ENCODE measurements around the gene KCNH3. TPM values are rescaled to one million over a fixed set of nuclear protein-coding genes. Genes with fewer than 3 reads are reported as not detected.
A peak's percentile ranks its signal among the peaks of the same experiment; 100 is the strongest.

KCNH3 gene
- total and polyA plus RNA-seq, 2 of the 4 experiments (the other 2 are of a cell fraction) = 0.10 TPM; not detected in 1

DNA sequence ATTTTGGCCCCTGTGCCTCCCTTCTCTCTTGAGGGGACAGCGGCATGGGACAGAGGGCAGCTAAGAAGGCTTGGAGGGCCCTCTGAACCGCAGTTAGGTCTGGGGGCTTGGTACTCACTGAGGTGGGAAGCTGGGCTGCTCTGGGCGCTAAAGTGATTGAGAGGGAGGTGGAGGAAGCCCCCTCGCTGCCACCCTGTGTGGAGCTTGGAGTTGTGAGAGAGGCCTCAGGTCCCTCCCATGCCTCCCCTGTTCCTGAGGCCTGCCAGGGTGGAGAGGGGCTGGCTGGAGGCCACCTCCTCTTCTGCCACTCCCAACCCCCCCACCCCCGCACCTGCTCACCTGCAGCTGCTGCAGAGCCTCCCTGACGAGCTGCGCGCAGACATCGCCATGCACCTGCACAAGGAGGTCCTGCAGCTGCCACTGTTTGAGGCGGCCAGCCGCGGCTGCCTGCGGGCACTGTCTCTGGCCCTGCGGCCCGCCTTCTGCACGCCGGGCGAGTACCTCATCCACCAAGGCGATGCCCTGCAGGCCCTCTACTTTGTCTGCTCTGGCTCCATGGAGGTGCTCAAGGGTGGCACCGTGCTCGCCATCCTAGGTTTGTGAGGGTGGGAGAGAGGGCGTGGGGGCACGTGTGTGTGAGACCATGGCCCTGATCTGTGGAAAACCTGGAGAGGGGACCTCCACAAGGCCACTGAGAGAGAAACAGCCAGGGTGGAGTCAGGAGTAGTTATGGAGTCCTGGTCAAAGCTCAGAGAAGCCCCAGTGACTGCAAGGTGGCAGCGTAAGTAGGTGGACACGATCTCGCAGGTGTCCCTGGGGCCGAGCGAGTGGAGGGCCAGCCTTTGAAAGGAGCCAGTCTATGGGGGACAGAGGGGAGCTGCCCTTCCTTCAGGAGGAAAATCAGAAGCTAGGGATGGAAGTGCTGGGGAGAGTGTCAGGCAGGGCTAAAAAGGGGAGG lies 11.2 kb downstream of the KCNH3 start:
- Histone ChIP-seq H3K36me3 (ENCODE audit: control insufficient read depth, insufficient read depth, low read length) (no peaks in the 10 kb centered on the region), H2BK120ac (ENCODE audit: low read depth, low read length) (no peak overlapping the region), H4K5ac (ENCODE audit: low read depth, low read length) (no peak overlapping the region)

More for the DNA sequence above, 11.2 kb downstream of the KCNH3 start:
- no peak overlapping the region for H3K23ac ChIP-seq (ENCODE audit: low read depth, low read length)
- H3K27ac ChIP-seq (ENCODE audit: insufficient read depth, low read length) = no peak overlapping the region
- H3K14ac ChIP-seq (replicated peaks; ENCODE audit: low read depth, low read length) = no peak overlapping the region
- H3K4me3 ChIP-seq (ENCODE audit: insufficient read depth, low read depth, low read length) = no peak overlapping the region
- CTCF ChIA-PET = interaction anchor here (0.6 to 0.7 kb wide), 2 partner anchors 17 to 58 kb away, joined by 3 to 5 read pairs; no protein-coding TSS in a partner anchor
- no peak overlapping the region for H3K4me2 ChIP-seq (ENCODE audit: low read depth, low read length)
- no peak overlapping the region for H3K18ac ChIP-seq (ENCODE audit: low read depth, low read length)
- TF ChIP-seq SMC3 (IDR thresholded peaks at IDR 0.05; ENCODE audit: low read depth, low read length) (no peak), CEBPB (IDR thresholded peaks at IDR 0.05; ENCODE audit: low read depth, low read length) (no peak), FOS (IDR thresholded peaks at IDR 0.05; ENCODE audit: low read depth, low read length) (no peak), CHD1 (IDR thresholded peaks at IDR 0.05; ENCODE audit: low read depth, low read length) (no peak), MXI1 (IDR thresholded peaks at IDR 0.05; ENCODE audit: borderline replicate concordance, low read depth, low read length) (no peak), NFE2L2 (IDR thresholded peaks at IDR 0.05; ENCODE audit: low read depth, low read length) (no peak), MAFK (IDR thresholded peaks at IDR 0.05; ENCODE audit: low read depth, low read length) (no peak), RFX5 (IDR thresholded peaks at IDR 0.05; ENCODE audit: low read depth, low read length) (no peak), BHLHE40 (IDR thresholded peaks at IDR 0.05; ENCODE audit: low read depth, low read length) (no peak), RAD21 (IDR thresholded peaks at IDR 0.05; ENCODE audit: low read length) (no peak), MAZ (IDR thresholded peaks at IDR 0.05; ENCODE audit: borderline replicate concordance, low read depth, low read length) (no peak)
- TF ChIP-seq, protein P1, sequence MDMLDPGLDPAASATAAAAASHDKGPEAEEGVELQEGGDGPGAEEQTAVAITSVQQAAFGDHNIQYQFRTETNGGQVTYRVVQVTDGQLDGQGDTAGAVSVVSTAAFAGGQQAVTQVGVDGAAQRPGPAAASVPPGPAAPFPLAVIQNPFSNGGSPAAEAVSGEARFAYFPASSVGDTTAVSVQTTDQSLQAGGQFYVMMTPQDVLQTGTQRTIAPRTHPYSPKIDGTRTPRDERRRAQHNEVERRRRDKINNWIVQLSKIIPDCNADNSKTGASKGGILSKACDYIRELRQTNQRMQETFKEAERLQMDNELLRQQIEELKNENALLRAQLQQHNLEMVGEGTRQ (IDR thresholded peaks at IDR 0.05; ENCODE audit: low read depth, low read length) = no peak
- TF ChIP-seq, protein P2, sequence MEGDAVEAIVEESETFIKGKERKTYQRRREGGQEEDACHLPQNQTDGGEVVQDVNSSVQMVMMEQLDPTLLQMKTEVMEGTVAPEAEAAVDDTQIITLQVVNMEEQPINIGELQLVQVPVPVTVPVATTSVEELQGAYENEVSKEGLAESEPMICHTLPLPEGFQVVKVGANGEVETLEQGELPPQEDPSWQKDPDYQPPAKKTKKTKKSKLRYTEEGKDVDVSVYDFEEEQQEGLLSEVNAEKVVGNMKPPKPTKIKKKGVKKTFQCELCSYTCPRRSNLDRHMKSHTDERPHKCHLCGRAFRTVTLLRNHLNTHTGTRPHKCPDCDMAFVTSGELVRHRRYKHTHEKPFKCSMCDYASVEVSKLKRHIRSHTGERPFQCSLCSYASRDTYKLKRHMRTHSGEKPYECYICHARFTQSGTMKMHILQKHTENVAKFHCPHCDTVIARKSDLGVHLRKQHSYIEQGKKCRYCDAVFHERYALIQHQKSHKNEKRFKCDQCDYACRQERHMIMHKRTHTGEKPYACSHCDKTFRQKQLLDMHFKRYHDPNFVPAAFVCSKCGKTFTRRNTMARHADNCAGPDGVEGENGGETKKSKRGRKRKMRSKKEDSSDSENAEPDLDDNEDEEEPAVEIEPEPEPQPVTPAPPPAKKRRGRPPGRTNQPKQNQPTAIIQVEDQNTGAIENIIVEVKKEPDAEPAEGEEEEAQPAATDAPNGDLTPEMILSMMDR (conservative IDR thresholded peaks at IDR 0.05; ENCODE audit: low read depth, low read length) = no peak
- TF ChIP-seq, protein P3, sequence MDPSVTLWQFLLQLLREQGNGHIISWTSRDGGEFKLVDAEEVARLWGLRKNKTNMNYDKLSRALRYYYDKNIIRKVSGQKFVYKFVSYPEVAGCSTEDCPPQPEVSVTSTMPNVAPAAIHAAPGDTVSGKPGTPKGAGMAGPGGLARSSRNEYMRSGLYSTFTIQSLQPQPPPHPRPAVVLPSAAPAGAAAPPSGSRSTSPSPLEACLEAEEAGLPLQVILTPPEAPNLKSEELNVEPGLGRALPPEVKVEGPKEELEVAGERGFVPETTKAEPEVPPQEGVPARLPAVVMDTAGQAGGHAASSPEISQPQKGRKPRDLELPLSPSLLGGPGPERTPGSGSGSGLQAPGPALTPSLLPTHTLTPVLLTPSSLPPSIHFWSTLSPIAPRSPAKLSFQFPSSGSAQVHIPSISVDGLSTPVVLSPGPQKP (IDR thresholded peaks at IDR 0.05; ENCODE audit: borderline replicate concordance, low read depth, low read length) = no peak
- intact Hi-C loops (cut with micrococcal nuclease) (no loop called here), in situ Hi-C loops (cut with MboI; ENCODE audit: low sequenced_read_pairs) (no loop called here), dilution Hi-C loops (cut with HindIII; ENCODE audit: low sequenced_read_pairs, unreplicated experiment) (no loop called here)
- H2BK20ac ChIP-seq (ENCODE audit: low read depth, low read length) = no peak overlapping the region
- DNase-seq (no peak), ATAC-seq (ENCODE audit: low read depth) (no peak)
- H3K4ac ChIP-seq (ENCODE audit: low read depth, low read length) = no peak overlapping the region
- no peaks in the 10 kb centered on the region for H3K79me1 ChIP-seq (ENCODE audit: low read depth in 1 of 2, low read length in 2 of 2)
- no peak overlapping the region for H2BK15ac ChIP-seq (ENCODE audit: low read depth, low read length)
- no peak overlapping the region for H2AK5ac ChIP-seq (ENCODE audit: low read depth, low read length)
- no peak overlapping the region for H3K9ac ChIP-seq (ENCODE audit: low read depth, low read length)
- no peak overlapping the region for H3K56ac ChIP-seq (ENCODE audit: extremely low read depth, insufficient read depth, low read length)
- H4K20me1 ChIP-seq (ENCODE audit: insufficient read depth, low read length) = no peaks in the 10 kb centered on the region
- POLR2A ChIA-PET (ENCODE audit: unreplicated experiment) = no interaction called here
- no peak overlapping the region for H2BK5ac ChIP-seq (ENCODE audit: low read depth, low read length, poor library complexity, severe bottlenecking)
- 83% methylated on average over 8 of the region's 28 CpGs; no CpG with 5 or more reads in 1 of the 2 experiments for WGBS, 2 experiments (ENCODE audit: extremely low coverage in 2 of 2, insufficient read length in 1 of 2)
- peak overlapping the region; percentile 50 for H2AK9ac ChIP-seq (replicated peaks; ENCODE audit: low read depth, low read length, poor library complexity)
- H3K27me3 ChIP-seq (ENCODE audit: control insufficient read depth, insufficient read depth, low read length) = peaks cover 69% of the 10 kb centered on the region
- no peaks in the 10 kb centered on the region for H3K9me3 ChIP-seq (ENCODE audit: control insufficient read depth, insufficient read depth, low read length)
- H2AFZ ChIP-seq (replicated peaks; ENCODE audit: low read length, poor library complexity) = peak overlapping the region; percentile 44
- no peaks in the 10 kb centered on the region for H3K9me1 ChIP-seq (ENCODE audit: insufficient read depth, low read length)
- H4K8ac ChIP-seq (ENCODE audit: low read depth in 2 of 2, low read length in 2 of 2) = no peak overlapping the region
- no TSS peak for BruUV-seq (replicated peaks)
- H3K4me1 ChIP-seq (ENCODE audit: control insufficient read depth, insufficient read depth, low read length) = peaks cover 3% of the 10 kb centered on the region; the same call in 1 of the 2 replicates
- H4K91ac ChIP-seq (ENCODE audit: insufficient read depth, low read depth, low read length) = no peak overlapping the region
